Measurements from ENCODE around the gene DGKQ.

Gene DGKQ

GRCh38 chr4:1015746-1016145, 42.4 kb upstream of the DGKQ start:
- DNase-seq (ENCODE audit: low read depth in 1 of 2, low spot score in 1 of 2) = no peak
- no peaks in the 10 kb centered on the region for H3K27me3 ChIP-seq (ENCODE audit: insufficient read depth, poor library complexity, severe bottlenecking)
- H3K4me3 ChIP-seq (replicated peaks; ENCODE audit: insufficient read depth, low read length) = no peak overlapping the region
- TF ChIP-seq CTCF (IDR thresholded peaks at IDR 0.05; ENCODE audit: insufficient read depth, low read length) (no peak), POLR2AphosphoS5 (IDR thresholded peaks at IDR 0.05; ENCODE audit: low read depth) (no peak), REST (IDR thresholded peaks at IDR 0.05; ENCODE audit: insufficient replicate concordance, low read depth) (no peak), SPI1 (IDR thresholded peaks at IDR 0.05; ENCODE audit: borderline replicate concordance, low read depth) (no peak), GABPA (IDR thresholded peaks at IDR 0.05; ENCODE audit: low read depth) (no peak)
- no peak overlapping the region for H3K27ac ChIP-seq (replicated peaks)

- Histone ChIP-seq H3K4me3 (replicated peaks; ENCODE audit: insufficient read depth, low read length) (no peak overlapping the region), H3K27ac (replicated peaks) (no peak overlapping the region), H3K27me3 (ENCODE audit: insufficient read depth, poor library complexity, severe bottlenecking) (no peaks in the 10 kb centered on the region)
- TF ChIP-seq POLR2AphosphoS5 (IDR thresholded peaks at IDR 0.05; ENCODE audit: low read depth) = no peak
- no peak for TF ChIP-seq GABPA (IDR thresholded peaks at IDR 0.05; ENCODE audit: low read depth)
- TF ChIP-seq CTCF (IDR thresholded peaks at IDR 0.05; ENCODE audit: insufficient read depth, low read length) = no peak
- no peak for TF ChIP-seq REST (IDR thresholded peaks at IDR 0.05; ENCODE audit: insufficient replicate concordance, low read depth)
- no peak for TF ChIP-seq SPI1 (IDR thresholded peaks at IDR 0.05; ENCODE audit: borderline replicate concordance, low read depth)
- DNase-seq (ENCODE audit: low read depth in 1 of 2, low spot score in 1 of 2) = no peak
Observed at GRCh38 chr4:1015179-1015578, 41.8 kb upstream of the DGKQ start.

GRCh38 chr4:1014291-1015167, 41.2 kb upstream of the DGKQ start:
- no peak overlapping the region for H3K4me3 ChIP-seq (replicated peaks; ENCODE audit: insufficient read depth, low read length)
- H3K27ac ChIP-seq (replicated peaks) = no peak overlapping the region
- TF ChIP-seq REST (IDR thresholded peaks at IDR 0.05; ENCODE audit: insufficient replicate concordance, low read depth) (no peak), CTCF (IDR thresholded peaks at IDR 0.05; ENCODE audit: insufficient read depth, low read length) (no peak), GABPA (IDR thresholded peaks at IDR 0.05; ENCODE audit: low read depth) (no peak), SPI1 (IDR thresholded peaks at IDR 0.05; ENCODE audit: borderline replicate concordance, low read depth) (no peak), POLR2AphosphoS5 (IDR thresholded peaks at IDR 0.05; ENCODE audit: low read depth) (no peak)
- H3K27me3 ChIP-seq (ENCODE audit: insufficient read depth, poor library complexity, severe bottlenecking) = no peaks in the 10 kb centered on the region
- no peak for DNase-seq (ENCODE audit: low read depth in 1 of 2, low spot score in 1 of 2)

Measured in HL-60 (cell line).